ENCODE measurements around the gene FADS1.

Gene FADS1

DNA sequence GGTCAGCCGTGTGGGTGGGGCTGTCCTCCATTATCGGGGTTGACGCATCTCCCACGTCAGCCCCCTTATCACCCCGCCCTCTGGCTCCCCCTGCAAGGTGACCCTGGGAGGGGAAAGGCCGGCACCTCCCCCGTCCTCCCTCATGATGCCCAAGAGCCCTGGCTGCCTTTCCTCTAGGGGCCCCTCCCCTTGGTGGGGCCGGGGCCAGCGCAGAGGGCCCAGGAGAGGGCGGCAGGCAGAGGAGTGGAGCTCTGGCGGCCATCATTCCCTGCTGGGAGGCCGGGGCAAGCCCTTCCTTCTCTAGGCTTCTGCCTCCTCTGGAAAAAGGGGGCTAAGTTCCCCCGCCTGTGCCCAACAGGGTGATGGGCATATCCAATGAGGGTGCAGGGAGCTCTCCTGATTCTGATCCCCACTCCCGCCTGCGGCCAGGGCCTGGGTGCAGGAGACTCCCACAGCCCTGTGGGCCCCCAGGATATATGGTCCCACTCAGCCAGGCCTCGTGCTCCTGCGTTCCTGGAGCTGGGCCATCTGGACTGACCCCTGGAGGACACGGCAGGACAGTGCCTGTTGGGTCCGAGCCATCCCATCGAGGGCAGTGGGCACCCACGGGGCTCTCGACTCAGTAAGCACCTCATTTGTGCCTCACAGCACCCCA lies 52.1 kb downstream of the FADS1 start:
- no peak overlapping the region for H3K4me3 ChIP-seq (ENCODE audit: low read depth, low read length)
- no peak for DNase-seq (ENCODE audit: low read depth)
- TF ChIP-seq CTCF (IDR thresholded peaks at IDR 0.05; ENCODE audit: low read depth, low read length, missing control alignments) = no peak

DNA sequence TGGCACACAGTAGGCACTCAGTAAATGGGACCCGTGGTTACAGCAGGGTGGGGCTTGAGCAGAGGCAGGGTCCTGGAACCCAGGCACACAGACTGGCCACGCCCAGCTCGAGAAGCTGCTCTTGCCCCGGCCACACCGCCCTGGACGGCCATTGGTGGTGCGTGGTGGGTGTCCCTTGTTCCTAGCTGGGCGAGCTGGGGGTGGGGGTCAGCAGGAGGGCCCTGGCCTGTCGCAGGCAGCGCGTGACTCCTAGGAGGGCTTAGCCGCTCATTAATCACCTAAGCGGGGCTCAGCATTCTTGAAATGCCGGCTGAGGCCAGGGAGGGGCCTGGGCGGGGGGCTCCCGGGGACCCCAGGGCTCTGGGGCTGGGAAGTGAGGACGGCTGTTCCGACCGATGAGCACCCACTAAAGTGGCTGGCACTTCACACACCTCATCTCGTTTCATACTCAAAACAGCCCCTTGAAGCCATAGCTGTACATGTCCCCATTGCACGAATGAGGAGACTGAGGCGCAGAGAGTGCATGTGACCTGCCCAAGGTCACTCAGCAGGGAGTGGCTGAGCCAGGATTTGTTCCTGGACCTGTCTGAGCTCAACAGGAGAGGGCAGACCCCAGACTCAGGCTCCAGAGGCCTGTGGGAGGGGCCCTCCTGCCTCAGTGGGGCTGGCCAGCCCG lies 52.7 kb downstream of the FADS1 start:
- H3K4me3 ChIP-seq (ENCODE audit: low read depth, low read length) = no peak overlapping the region
- no peak for DNase-seq (ENCODE audit: low read depth)
- TF ChIP-seq CTCF (IDR thresholded peaks at IDR 0.05; ENCODE audit: low read depth, low read length, missing control alignments) = no peak

DNA sequence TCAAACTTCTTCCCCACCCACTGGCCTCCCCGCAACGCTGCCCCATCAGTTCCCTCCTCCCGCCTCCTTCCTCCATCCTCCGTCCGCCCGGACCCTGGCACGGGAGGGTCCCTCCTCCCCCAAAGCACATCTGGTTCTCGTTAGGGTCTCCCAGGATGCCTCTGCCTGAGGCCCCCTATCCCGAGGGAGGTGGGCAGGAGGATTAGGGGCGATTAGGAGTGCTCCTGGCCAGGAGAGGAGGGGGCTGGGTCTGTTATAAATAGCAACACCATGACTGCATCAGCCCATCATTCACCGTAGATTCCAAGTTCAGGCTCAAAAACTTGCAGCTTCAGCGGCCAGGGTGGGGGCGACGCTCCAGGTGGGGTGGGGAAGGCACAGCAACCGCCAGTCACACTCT lies 54.0 kb downstream of the FADS1 start:
- no peak for DNase-seq (ENCODE audit: low read depth)
- TF ChIP-seq CTCF (IDR thresholded peaks at IDR 0.05; ENCODE audit: low read depth, low read length, missing control alignments) = no peak
- no peak overlapping the region for H3K4me3 ChIP-seq (ENCODE audit: low read depth, low read length)

DNA sequence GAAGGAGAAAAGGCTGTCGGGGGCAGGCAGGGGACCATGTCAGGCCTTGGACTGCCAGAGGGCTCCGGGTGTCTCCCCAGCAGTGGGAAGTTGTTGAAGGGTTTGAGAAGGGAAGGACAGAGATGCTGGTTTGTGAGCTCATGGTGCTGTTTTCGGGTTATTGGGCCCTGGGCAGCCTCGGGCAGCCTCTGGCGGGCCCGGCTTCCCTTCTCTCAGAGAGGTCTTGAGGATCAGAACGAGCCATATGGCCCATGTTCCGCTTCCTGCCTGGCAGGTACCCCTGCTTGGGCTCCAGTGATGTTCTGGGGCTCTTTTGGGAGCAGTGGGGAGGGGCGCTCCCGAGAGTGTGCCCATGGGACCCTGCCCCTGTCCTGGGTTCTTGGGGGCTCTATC lies 54.6 kb downstream of the FADS1 start:
- no peak for DNase-seq (ENCODE audit: low read depth)
- no peak overlapping the region for H3K4me3 ChIP-seq (ENCODE audit: low read depth, low read length)
- TF ChIP-seq CTCF (IDR thresholded peaks at IDR 0.05; ENCODE audit: low read depth, low read length, missing control alignments) = no peak

- no peak for DNase-seq (ENCODE audit: low read depth)
- no peak for TF ChIP-seq CTCF (IDR thresholded peaks at IDR 0.05; ENCODE audit: low read depth, low read length, missing control alignments)
- H3K4me3 ChIP-seq (ENCODE audit: low read depth, low read length) = no peak overlapping the region
Observed at GRCh38 chr11:61761440-61762222, 55.2 kb downstream of the FADS1 start.

DNA sequence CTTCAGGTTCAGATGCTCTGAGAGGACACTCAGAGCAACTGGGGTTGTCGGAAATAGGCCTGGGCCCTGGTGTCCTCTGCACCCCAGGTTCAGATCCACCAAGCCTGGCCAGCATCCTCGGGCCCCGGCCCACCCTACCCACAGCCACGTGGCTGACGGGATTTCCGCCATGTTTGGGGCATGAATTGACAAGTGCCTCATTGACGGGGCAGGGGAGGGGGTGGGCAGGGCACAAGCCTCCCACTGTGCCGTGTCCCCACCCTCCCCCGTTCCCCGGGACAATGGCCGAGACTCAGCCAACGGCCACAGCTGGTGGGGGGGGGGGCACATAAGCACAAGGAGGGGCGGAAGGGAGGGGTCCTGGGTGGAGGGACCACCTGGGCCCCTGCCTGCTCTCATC lies 55.9 kb downstream of the FADS1 start:
- no peak for TF ChIP-seq CTCF (IDR thresholded peaks at IDR 0.05; ENCODE audit: low read depth, low read length, missing control alignments)
- no peak overlapping the region for H3K4me3 ChIP-seq (ENCODE audit: low read depth, low read length)
- no peak for DNase-seq (ENCODE audit: low read depth)

Measured in GM12864 (cell line).